Suprapubic skin (tissue), 4 donors: ENCODE data around the gene PDE4B.

Experiments
- EP300 ChIP-seq: sonication (generic); formaldehyde crosslinking; IDR thresholded peaks from one replicate; pipeline ENCODE4 v1.6.1; 2017; ENCODE audit warnings: antibody characterized with exemption
- POLR2A ChIP-seq, 2 donors: fragments of 450-650 bp; IDR thresholded peaks; one replicate each; pipeline ENCODE4 v1.6.1; 2017; ENCODE audit warnings: antibody characterized with exemption in 2 of 2, mild to moderate bottlenecking in 2 of 2, moderate library complexity in 2 of 2
- POLR2AphosphoS5 ChIP-seq, 3 donors: sonication (generic); formaldehyde crosslinking; IDR thresholded peaks; one replicate each; pipeline ENCODE4 v1.6.1; 2017; ENCODE audit warnings: antibody characterized with exemption in 3 of 3
- TF ChIP-seq, protein P1 (sequence below), 2 donors: fragments of 200-600 bp in 1 of 2; fragments of 450-650 bp in 1 of 2; sonication (generic) in 1 of 2; IDR thresholded peaks; one replicate each; pipeline ENCODE4 v1.5.1; 2016 to 2019; ENCODE audit warnings: antibody characterized with exemption in 2 of 2, mild to moderate bottlenecking in 1 of 2, moderate library complexity in 1 of 2

DNA sequence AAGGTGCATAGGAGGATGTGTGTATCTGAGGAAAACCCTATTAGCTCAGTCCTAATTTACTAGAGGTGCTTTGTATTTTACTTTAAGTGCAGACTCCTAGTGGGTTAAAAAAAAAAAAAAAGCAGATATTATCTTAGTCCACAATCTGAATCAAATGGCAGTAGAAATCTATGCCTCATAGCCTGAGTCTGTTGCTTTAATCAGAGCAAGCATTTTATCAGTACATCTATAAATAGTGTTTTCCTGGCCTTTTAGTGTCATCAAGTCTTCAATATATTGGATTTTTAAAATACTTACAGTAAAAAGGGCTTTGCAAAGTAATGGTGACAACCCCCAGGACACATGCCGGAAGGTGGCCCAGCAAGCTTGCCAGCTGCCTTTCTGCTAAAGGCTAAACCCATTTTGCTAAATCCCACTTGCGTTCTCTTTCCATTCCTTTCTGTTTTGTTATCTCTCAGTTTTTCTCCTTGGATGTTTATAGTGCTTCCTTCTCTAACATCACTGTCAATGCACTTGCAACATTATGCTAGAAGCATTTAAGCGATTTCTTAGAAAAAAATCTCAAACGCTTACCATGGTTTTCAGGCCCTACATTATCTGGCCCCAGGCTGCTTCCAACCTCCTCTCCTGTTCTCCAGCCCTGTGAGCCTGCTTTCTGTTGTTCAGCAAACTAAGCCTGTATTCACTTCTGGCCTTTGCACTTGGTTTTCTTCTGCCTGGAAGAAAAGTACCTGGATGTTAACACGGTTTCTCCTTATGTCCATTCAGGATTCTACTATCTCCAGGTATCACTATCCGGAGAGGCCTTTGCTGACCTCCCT is 206.3 kb downstream of the PDE4B start:
- TF ChIP-seq, protein P1, sequence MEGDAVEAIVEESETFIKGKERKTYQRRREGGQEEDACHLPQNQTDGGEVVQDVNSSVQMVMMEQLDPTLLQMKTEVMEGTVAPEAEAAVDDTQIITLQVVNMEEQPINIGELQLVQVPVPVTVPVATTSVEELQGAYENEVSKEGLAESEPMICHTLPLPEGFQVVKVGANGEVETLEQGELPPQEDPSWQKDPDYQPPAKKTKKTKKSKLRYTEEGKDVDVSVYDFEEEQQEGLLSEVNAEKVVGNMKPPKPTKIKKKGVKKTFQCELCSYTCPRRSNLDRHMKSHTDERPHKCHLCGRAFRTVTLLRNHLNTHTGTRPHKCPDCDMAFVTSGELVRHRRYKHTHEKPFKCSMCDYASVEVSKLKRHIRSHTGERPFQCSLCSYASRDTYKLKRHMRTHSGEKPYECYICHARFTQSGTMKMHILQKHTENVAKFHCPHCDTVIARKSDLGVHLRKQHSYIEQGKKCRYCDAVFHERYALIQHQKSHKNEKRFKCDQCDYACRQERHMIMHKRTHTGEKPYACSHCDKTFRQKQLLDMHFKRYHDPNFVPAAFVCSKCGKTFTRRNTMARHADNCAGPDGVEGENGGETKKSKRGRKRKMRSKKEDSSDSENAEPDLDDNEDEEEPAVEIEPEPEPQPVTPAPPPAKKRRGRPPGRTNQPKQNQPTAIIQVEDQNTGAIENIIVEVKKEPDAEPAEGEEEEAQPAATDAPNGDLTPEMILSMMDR (IDR thresholded peaks at IDR 0.05): no peak
- TF ChIP-seq EP300 (no peak), POLR2A (IDR thresholded peaks at IDR 0.05) (no peak), POLR2AphosphoS5 (IDR thresholded peaks at IDR 0.05) (no peak)
